ENCODE measurements around the gene ALDH5A1.

DNA sequence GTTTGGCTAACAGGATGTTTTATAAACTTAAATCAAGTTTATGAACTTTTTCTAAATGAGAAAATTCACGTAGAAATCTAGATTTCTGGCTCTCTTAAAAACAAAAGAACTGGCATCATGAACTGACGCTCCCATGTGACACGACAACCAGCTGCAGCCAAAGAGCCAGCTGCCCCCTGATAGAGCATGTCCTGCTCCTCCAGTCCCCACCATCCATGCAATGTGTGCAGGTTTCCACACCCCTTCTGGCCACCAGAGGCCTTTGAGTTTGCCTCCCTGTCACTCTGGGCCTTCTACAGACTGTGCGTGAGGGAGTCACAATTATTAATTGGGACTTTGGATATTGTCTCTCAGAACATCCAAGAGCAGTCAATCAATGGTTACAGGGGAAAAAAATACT lies 3.8 kb upstream of the ALDH5A1 start:
- TF ChIP-seq CTCF (conservative IDR thresholded peaks at IDR 0.05; ENCODE audit: low read length) (no peak), EZH2phosphoT487 (IDR thresholded peaks at IDR 0.05; ENCODE audit: borderline replicate concordance, low read depth, low read length) (no peak)

All from OCI-LY7 (cell line).